PC-9 (cell line): ENCODE results near the gene RIF1. TPM values are rescaled to one million over a fixed set of nuclear protein-coding genes. Genes with fewer than 3 reads are reported as not detected.

Experiments used
- BruUV-seq: library from RNA; stranded (reverse); fragments of 400-500 nt; replicated peaks from 2 replicates; lab custom pipeline; 2021; lab: Mats Ljungman, UMichigan
- CTCF ChIA-PET: fragments of 300-600 bp; sonication (Branson Sonifier 250); formaldehyde crosslinking; loops from one replicate; lab custom pipeline; 2022; ENCODE audit warnings: antibody characterized with exemption; lab: Charles Lee
- POLR2A ChIA-PET: fragments of 300-600 bp; sonication (Branson Sonifier 250); formaldehyde crosslinking; loops from one replicate; lab custom pipeline; 2022; ENCODE audit warnings: antibody characterized with exemption; ENCODE audit not compliant: unreplicated experiment; lab: Charles Lee
- DNase-seq, 2 experiments: peaks; one replicate each; pipeline versions ENCODE4 v3.0.0 to v3.0.0-alpha.2; 2015 to 2022; ENCODE audit warnings: mixed read lengths in 1 of 2
- H2AFZ ChIP-seq: fragments of 200-600 bp; sonication (generic); 2 replicates; pipeline ENCODE4 v1.8.1; 2017; ENCODE audit warnings: antibody characterized with exemption
- H3F3A ChIP-seq: fragments of 200-600 bp; sonication (generic); 2 replicates; pipeline ENCODE4 v1.8.1; 2017; ENCODE audit warnings: antibody characterized with exemption, mild to moderate bottlenecking, low read depth; ENCODE audit not compliant: insufficient read depth
- H3K27ac ChIP-seq: fragments of 200-600 bp; sonication (generic); 2 replicates; pipeline ENCODE4 v1.6.1; 2016; ENCODE audit warnings: mixed run types
- H3K27me3 ChIP-seq: fragments of 200-600 bp; sonication (generic); 2 replicates; pipeline ENCODE4 v1.6.1; 2016; ENCODE audit warnings: low read depth, mixed run types; ENCODE audit not compliant: insufficient read depth
- H3K36me3 ChIP-seq: fragments of 200-600 bp; sonication (generic); 2 replicates; pipeline ENCODE4 v1.6.1; 2016; ENCODE audit warnings: low read depth, mixed run types
- H3K4me1 ChIP-seq: fragments of 200-600 bp; sonication (generic); replicated peaks from 2 replicates; pipeline ENCODE4 v1.6.1; 2016; ENCODE audit warnings: mixed run types; ENCODE audit not compliant: insufficient read depth
- H3K4me2 ChIP-seq: fragments of 200-600 bp; sonication (generic); 2 replicates; pipeline ENCODE4 v1.6.1; 2017; ENCODE audit warnings: mixed run types
- H3K4me3 ChIP-seq: fragments of 200-600 bp; sonication (generic); 2 replicates; pipeline ENCODE4 v1.6.1; 2016; ENCODE audit warnings: mixed run types
- H3K79me2 ChIP-seq: fragments of 200-600 bp; sonication (generic); 2 replicates; pipeline ENCODE4 v1.6.1; 2017; ENCODE audit warnings: low read depth, mixed run types
- H3K9me2 ChIP-seq: fragments of 200-600 bp; sonication (generic); 2 replicates; pipeline ENCODE4 v1.8.1; 2017; ENCODE audit warnings: mild to moderate bottlenecking; ENCODE audit not compliant: insufficient read depth
- H3K9me3 ChIP-seq: fragments of 200-600 bp; sonication (generic); 2 replicates; pipeline ENCODE4 v1.8.1; 2016; ENCODE audit warnings: low read depth; ENCODE audit not compliant: insufficient read depth
- H4K20me1 ChIP-seq: fragments of 200-600 bp; sonication (generic); 2 replicates; pipeline ENCODE4 v1.8.1; 2017; ENCODE audit not compliant: insufficient read depth
- EZH2 ChIP-seq: fragments of 200-600 bp; sonication (generic); IDR thresholded peaks from 2 replicates; pipeline ENCODE4 v1.8.0; 2017; ENCODE audit warnings: antibody characterized with exemption, low read depth
- intact Hi-C: fragments of 100-400 bp; cut with micrococcal nuclease; formaldehyde crosslinking; loops from one replicate; pipeline ENCODE4 v1.10.0; 2022; ENCODE audit not compliant: unreplicated experiment
- total RNA-seq: library from RNA; stranded (reverse); gene quantifications from 2 replicates; pipeline ENCODE4 v1.2.3, GENCODE V29; 2021
- TF ChIP-seq, protein P1 (sequence below): fragments of 200-600 bp; sonication (generic); conservative IDR thresholded peaks from 2 replicates; pipeline ENCODE4 v1.6.1; 2017; ENCODE audit warnings: mixed run types, antibody characterized with exemption, mild to moderate bottlenecking, moderate library complexity

The RIF1 gene
- total RNA-seq, 1 experiment from 2014 or later = 47.2 TPM

- Histone ChIP-seq H2AFZ (no peak overlapping the region), H3K9me3 (no peaks in the 10 kb centered on the region), H3K4me3 (no peak overlapping the region), H3K27ac (no peak overlapping the region), H3K4me2 (no peak overlapping the region), H3F3A (no peaks in the 10 kb centered on the region), H3K36me3 (no peaks in the 10 kb centered on the region), H3K27me3 (no peaks in the 10 kb centered on the region), H3K79me2 (no peaks in the 10 kb centered on the region), H3K9me2 (no peaks in the 10 kb centered on the region), H4K20me1 (no peaks in the 10 kb centered on the region), H3K4me1 (no peaks in the 10 kb centered on the region)
- DNase-seq = no peak
- TF ChIP-seq, protein P1, sequence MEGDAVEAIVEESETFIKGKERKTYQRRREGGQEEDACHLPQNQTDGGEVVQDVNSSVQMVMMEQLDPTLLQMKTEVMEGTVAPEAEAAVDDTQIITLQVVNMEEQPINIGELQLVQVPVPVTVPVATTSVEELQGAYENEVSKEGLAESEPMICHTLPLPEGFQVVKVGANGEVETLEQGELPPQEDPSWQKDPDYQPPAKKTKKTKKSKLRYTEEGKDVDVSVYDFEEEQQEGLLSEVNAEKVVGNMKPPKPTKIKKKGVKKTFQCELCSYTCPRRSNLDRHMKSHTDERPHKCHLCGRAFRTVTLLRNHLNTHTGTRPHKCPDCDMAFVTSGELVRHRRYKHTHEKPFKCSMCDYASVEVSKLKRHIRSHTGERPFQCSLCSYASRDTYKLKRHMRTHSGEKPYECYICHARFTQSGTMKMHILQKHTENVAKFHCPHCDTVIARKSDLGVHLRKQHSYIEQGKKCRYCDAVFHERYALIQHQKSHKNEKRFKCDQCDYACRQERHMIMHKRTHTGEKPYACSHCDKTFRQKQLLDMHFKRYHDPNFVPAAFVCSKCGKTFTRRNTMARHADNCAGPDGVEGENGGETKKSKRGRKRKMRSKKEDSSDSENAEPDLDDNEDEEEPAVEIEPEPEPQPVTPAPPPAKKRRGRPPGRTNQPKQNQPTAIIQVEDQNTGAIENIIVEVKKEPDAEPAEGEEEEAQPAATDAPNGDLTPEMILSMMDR = no peak
- no peak for TF ChIP-seq EZH2
- ChIA-PET POLR2A (interaction anchor here (0.7 kb wide), 1 partner anchor 12 kb away, joined by 5 read pairs; no protein-coding TSS in a partner anchor), CTCF (no interaction called here)
- intact Hi-C loops = no loop called here
- BruUV-seq = no TSS peak
Observed at GRCh38 chr2:151363709-151364108, 46.0 kb upstream of the RIF1 start.

DNA sequence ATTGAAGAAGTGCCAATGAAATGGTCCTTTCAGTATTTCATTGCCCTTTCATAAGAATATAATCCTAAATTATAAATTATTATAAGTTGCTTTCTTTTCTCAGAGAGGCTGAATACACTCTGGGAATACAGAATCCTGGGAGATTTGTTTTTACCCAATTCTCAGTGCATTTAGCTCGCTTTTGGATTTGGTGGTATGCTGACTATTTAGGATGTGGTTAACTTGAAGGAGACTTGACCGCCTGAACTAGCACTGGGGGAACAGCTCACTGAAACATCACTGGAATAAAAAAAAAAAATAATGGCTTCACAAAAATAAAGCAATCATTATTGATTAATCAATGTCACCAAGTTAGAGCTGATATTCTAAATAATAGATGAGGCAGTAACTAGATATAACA lies 42.1 kb upstream of the RIF1 start:
- TF ChIP-seq EZH2 = no peak
- TF ChIP-seq, protein P1 = no peak

DNA sequence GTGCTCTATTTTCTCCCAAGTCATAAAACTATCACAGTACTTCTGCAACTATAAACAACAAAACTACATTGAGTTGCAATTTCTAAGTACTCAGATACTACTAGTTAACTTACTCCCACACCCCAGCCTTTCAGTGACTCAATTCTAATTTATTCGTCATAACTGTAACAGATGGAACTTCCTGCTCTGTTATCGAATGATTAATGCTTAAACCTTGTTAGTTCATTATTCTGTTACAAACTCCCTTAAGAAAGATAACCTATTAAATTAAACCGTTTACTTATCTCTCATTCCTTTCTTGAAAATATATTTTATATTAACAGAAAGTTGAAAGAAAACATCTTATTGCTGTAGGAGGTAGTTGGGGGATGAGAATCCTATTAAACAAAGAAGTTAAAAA lies 35.3 kb upstream of the RIF1 start:
- intact Hi-C loops = no loop called here
- H3F3A ChIP-seq = no peaks in the 10 kb centered on the region
- no peaks in the 10 kb centered on the region for H3K36me3 ChIP-seq
- H3K9me2 ChIP-seq = no peaks in the 10 kb centered on the region
- no peaks in the 10 kb centered on the region for H4K20me1 ChIP-seq
- H3K9me3 ChIP-seq = no peaks in the 10 kb centered on the region
- H3K4me1 ChIP-seq = no peaks in the 10 kb centered on the region
- no peaks in the 10 kb centered on the region for H3K79me2 ChIP-seq
- CTCF ChIA-PET = no interaction called here
- no peak overlapping the region for H3K27ac ChIP-seq
- H3K4me3 ChIP-seq = no peak overlapping the region
- no peaks in the 10 kb centered on the region for H3K27me3 ChIP-seq
- H2AFZ ChIP-seq = no peak overlapping the region
- DNase-seq = no peak
- no peak for TF ChIP-seq EZH2
- TF ChIP-seq, protein P1 = no peak
- H3K4me2 ChIP-seq = no peak overlapping the region
- POLR2A ChIA-PET = no interaction called here
- BruUV-seq = no TSS peak

More for the DNA sequence above, 42.1 kb upstream of the RIF1 start:
- Histone ChIP-seq H3K36me3 (no peaks in the 10 kb centered on the region), H3K27ac (no peak overlapping the region), H3K79me2 (no peaks in the 10 kb centered on the region), H3K9me3 (no peaks in the 10 kb centered on the region), H3K4me2 (no peak overlapping the region), H3K4me1 (no peaks in the 10 kb centered on the region), H3K4me3 (no peak overlapping the region), H4K20me1 (no peaks in the 10 kb centered on the region), H3K27me3 (no peaks in the 10 kb centered on the region), H3F3A (no peaks in the 10 kb centered on the region), H3K9me2 (no peaks in the 10 kb centered on the region), H2AFZ (no peak overlapping the region)
- intact Hi-C loops = no loop called here
- ChIA-PET CTCF (no interaction called here), POLR2A (no interaction called here)
- DNase-seq = no peak
- no TSS peak for BruUV-seq
